HCT116 (cell line): ENCODE measurements around the gene C10orf62. TPM values are rescaled to one million over a fixed set of nuclear protein-coding genes. Genes with fewer than 3 reads are reported as not detected.
"Not testable (repeated sequence)": the region's sequence is repeated elsewhere in the genome, so short reads cannot be mapped to it uniquely, and the experiment has no call there.

Experiments used
- ATAC-seq: fragments of 200-7000 bp; cut with Tn5 transposase; 2 replicates; pipeline ENCODE4 v1.9.1; 2020; ENCODE audit warnings: mild to moderate bottlenecking, moderate library complexity
- BruUV-seq: library from RNA; stranded (reverse); fragments of 400-500 nt; replicated peaks from 2 replicates; lab custom pipeline; 2021; lab: Mats Ljungman, UMichigan
- CTCF ChIA-PET: fragments of 300-600 bp; sonication (Branson Sonifier 250); formaldehyde crosslinking; loops from one replicate; lab custom pipeline; 2021; ENCODE audit warnings: antibody characterized with exemption; lab: Charles Lee
- POLR2A ChIA-PET: fragments of 300-600, 350-600 bp; sonication (Branson Sonifier 250); formaldehyde crosslinking; loops from one replicate; lab custom pipeline; 2021; ENCODE audit warnings: antibody characterized with exemption; lab: Charles Lee
- RAD21 ChIA-PET, 2 experiments: fragments of 300-600 bp; sonication (Branson Sonifier 250); formaldehyde crosslinking; loops; one replicate each; lab custom pipeline; 2023; ENCODE audit warnings: low total read pairs in 2 of 2; ENCODE audit not compliant: uncharacterized antibody in 2 of 2, unreplicated experiment in 2 of 2, low non-redundant PET in 1 of 2; lab: Charles Lee
- DNase-seq: peaks from one replicate; pipeline ENCODE4 v3.0.0-alpha.2; 2010; ENCODE audit warnings: low read depth, low spot score
- H2AFZ ChIP-seq: fragments of 200-600 bp; shearing (Covaris generic), sonication (generic); 2 replicates; pipeline ENCODE4 v1.6.1; 2017; ENCODE audit warnings: low read depth, mixed run types, mixed read lengths, antibody characterized with exemption, low read length; ENCODE audit not compliant: poor library complexity, severe bottlenecking
- H3K27ac ChIP-seq: 2 replicates; pipeline ENCODE4 v1.5.1; 2012; ENCODE audit warnings: low read depth, low read length
- H3K27me3 ChIP-seq: fragments of 200-600 bp; sonication (generic); 2 replicates; pipeline ENCODE4 v1.6.1; 2016; ENCODE audit warnings: mixed run types, low read length, mixed read lengths; ENCODE audit not compliant: insufficient read depth
- H3K36me3 ChIP-seq, 2 experiments: fragments of 200-500 bp in 1 of 2; fragments of 200-600 bp in 1 of 2; sonication (Bioruptor generic) in 1 of 2; sonication (generic) in 1 of 2; 2 replicates each; pipeline versions ENCODE4 v1.5.1 to v1.6.1; 2014 to 2016; ENCODE audit warnings: low read length in 2 of 2, inconsistent platforms in 1 of 2, mixed read lengths in 1 of 2, mixed run types in 1 of 2; ENCODE audit not compliant: insufficient read depth in 2 of 2, control insufficient read depth in 1 of 2
- H3K4me1 ChIP-seq, 2 experiments: fragments of 200-600 bp in 1 of 2; sonication (generic) in 1 of 2; 2 replicates each; pipeline versions ENCODE4 v1.5.1 to v1.6.1; 2012 to 2017; ENCODE audit warnings: low read length in 2 of 2, inconsistent platforms in 1 of 2, mild to moderate bottlenecking in 1 of 2, mixed read lengths in 1 of 2, mixed run types in 1 of 2, moderate library complexity in 1 of 2; ENCODE audit not compliant: insufficient read depth in 2 of 2, control insufficient read depth in 1 of 2
- H3K4me2 ChIP-seq: fragments of 200-600 bp; sonication (generic); 2 replicates; pipeline ENCODE4 v1.6.1; 2017; ENCODE audit warnings: mixed run types, low read length, mixed read lengths
- H3K4me3 ChIP-seq, 2 experiments: fragments of 200-600 bp in 1 of 2; sonication (generic) in 1 of 2; replicated peaks in 1 of 2; 2 replicates each; pipeline ENCODE4 v1.5.1; 2011 to 2016; ENCODE audit warnings: low read length in 2 of 2, control low read depth in 1 of 2, low read depth in 1 of 2, mild to moderate bottlenecking in 1 of 2, mixed read lengths in 1 of 2, mixed run types in 1 of 2
- H3K79me2 ChIP-seq: fragments of 200-600 bp; sonication (generic); 2 replicates; pipeline ENCODE4 v1.6.1; 2017; ENCODE audit warnings: mild to moderate bottlenecking, mixed run types, low read length, moderate library complexity, mixed read lengths; ENCODE audit not compliant: insufficient read depth
- H3K9ac ChIP-seq: fragments of 200-600 bp; sonication (generic); 2 replicates; pipeline ENCODE4 v1.6.1; 2016; ENCODE audit warnings: low read length, mixed read lengths
- H3K9me2 ChIP-seq: fragments of 200-600 bp; sonication (generic), shearing (Covaris generic); 2 replicates; pipeline ENCODE4 v1.6.1; 2017; ENCODE audit warnings: mixed run types, mild to moderate bottlenecking, moderate library complexity; ENCODE audit not compliant: insufficient read depth
- H3K9me3 ChIP-seq, 2 experiments: fragments of 200-500 bp in 1 of 2; fragments of 200-600 bp in 1 of 2; sonication (Bioruptor generic) in 1 of 2; sonication (generic) in 1 of 2; 2 replicates each; pipeline ENCODE4 v1.6.1; 2014 to 2017; ENCODE audit warnings: low read length in 2 of 2, mixed read lengths in 2 of 2, inconsistent platforms in 1 of 2, low read depth in 1 of 2, mild to moderate bottlenecking in 1 of 2, mixed run types in 1 of 2, moderate library complexity in 1 of 2; ENCODE audit not compliant: control insufficient read depth in 1 of 2, insufficient read depth in 1 of 2
- H4K20me1 ChIP-seq: fragments of 200-600 bp; sonication (generic), shearing (Covaris generic); 2 replicates; pipeline ENCODE4 v1.6.1; 2017; ENCODE audit warnings: mixed run types, mild to moderate bottlenecking, moderate library complexity; ENCODE audit not compliant: insufficient read depth
- CEBPB ChIP-seq: IDR thresholded peaks from 2 replicates; pipeline ENCODE4 v1.6.1; 2012; ENCODE audit warnings: low read depth
- EGR1 ChIP-seq: IDR thresholded peaks from 2 replicates; pipeline ENCODE4 v1.6.1; 2012; ENCODE audit warnings: low read depth
- ELF1 ChIP-seq: IDR thresholded peaks from 2 replicates; pipeline ENCODE4 v1.6.1; 2012; ENCODE audit warnings: low read depth, borderline replicate concordance
- EZH2 ChIP-seq: fragments of 200-600 bp; sonication (generic); IDR thresholded peaks from 2 replicates; pipeline ENCODE4 v1.6.1; 2017; ENCODE audit warnings: antibody characterized with exemption, mixed run types
- JUND ChIP-seq: IDR thresholded peaks from 2 replicates; pipeline ENCODE4 v1.6.1; 2012
- RAD21 ChIP-seq: IDR thresholded peaks from 2 replicates; pipeline ENCODE4 v1.6.1; 2012; ENCODE audit warnings: low read depth, mild to moderate bottlenecking
- SIN3A ChIP-seq: IDR thresholded peaks from 2 replicates; pipeline ENCODE4 v1.6.1; 2012; ENCODE audit warnings: low read depth
- SP1 ChIP-seq: IDR thresholded peaks from 2 replicates; pipeline ENCODE4 v1.6.1; 2012; ENCODE audit warnings: low read depth
- TCF7L2 ChIP-seq: IDR thresholded peaks from 2 replicates; pipeline ENCODE4 v1.7.0; 2011; ENCODE audit warnings: borderline replicate concordance, inconsistent platforms; ENCODE audit not compliant: insufficient read depth, insufficient read length; ENCODE audit errors: extremely low read depth
- intact Hi-C: fragments of 100-400 bp; cut with micrococcal nuclease; formaldehyde crosslinking; loops from 2 replicates; pipeline ENCODE4 v1.10.0; 2022
- total RNA-seq: library from RNA; stranded (reverse); gene quantifications from one replicate; pipeline ENCODE4 v1.2.1, GENCODE V29; 2021; ENCODE audit not compliant: unreplicated experiment
- TF ChIP-seq, protein P1 (sequence below): IDR thresholded peaks from 2 replicates; pipeline ENCODE4 v1.6.1; 2011; ENCODE audit warnings: mild to moderate bottlenecking, low read length, moderate library complexity; ENCODE audit not compliant: insufficient replicate concordance; ENCODE audit errors: extremely low read depth
- TF ChIP-seq, protein P2 (sequence below), 3 experiments: fragments of 200-600 bp in 1 of 3; sonication (generic) in 1 of 3; IDR thresholded peaks in 2 of 3; conservative IDR thresholded peaks in 1 of 3; 2 replicates each; pipeline ENCODE4 v1.5.1; 2012 to 2017; ENCODE audit warnings: low read depth in 2 of 3, low read length in 2 of 3, antibody characterized with exemption in 1 of 3, borderline replicate concordance in 1 of 3, control low read depth in 1 of 3, mild to moderate bottlenecking in 1 of 3, mixed read lengths in 1 of 3, mixed run types in 1 of 3, moderate library complexity in 1 of 3; ENCODE audit not compliant: insufficient read depth in 1 of 3
- TF ChIP-seq, protein P3 (sequence below): IDR thresholded peaks from 2 replicates; pipeline ENCODE4 v1.6.1; 2012

The C10orf62 gene
- total RNA-seq, 1 experiment from 2014 or later = 0.32 TPM

GRCh38 chr10:97575127-97575668 lies 14.3 kb upstream of the C10orf62 start:
- H3K36me3 ChIP-seq = no peaks in the 10 kb centered on the region
- intact Hi-C loops = loop anchor here (2.0 kb wide), 1 partner anchor 32 kb away; no protein-coding TSS in a partner anchor
- no TSS peak for BruUV-seq
- H3K79me2 ChIP-seq = no peaks in the 10 kb centered on the region
- ChIA-PET POLR2A (interaction anchor here (2.5 kb wide), 1 partner anchor 9 kb away, joined by 11 read pairs; the partner anchor contains the start of gene HOGA1), CTCF (interaction anchor here (0.7 to 1.8 kb wide), 4 partner anchors 21 to 472 kb away, joined by 3 to 7 read pairs (median 3); no protein-coding TSS in a partner anchor), RAD21 (interaction anchor here in 1 of 2 experiments (0.7 to 1.2 kb wide), 2 partner anchors 9 to 38 kb away, joined by 3 to 4 read pairs; no protein-coding TSS in a partner anchor)
- no peaks in the 10 kb centered on the region for H3K9me3 ChIP-seq
- no peaks in the 10 kb centered on the region for H4K20me1 ChIP-seq
- H3K9ac ChIP-seq = peak overlapping the region; percentile 47
- peaks cover 53 to 60% of the 10 kb centered on the region in 2 experiments for H3K4me1 ChIP-seq
- ATAC-seq (peak; percentile 31), DNase-seq (no peak)
- TF ChIP-seq EZH2 = no peak
- TF ChIP-seq, protein P1, sequence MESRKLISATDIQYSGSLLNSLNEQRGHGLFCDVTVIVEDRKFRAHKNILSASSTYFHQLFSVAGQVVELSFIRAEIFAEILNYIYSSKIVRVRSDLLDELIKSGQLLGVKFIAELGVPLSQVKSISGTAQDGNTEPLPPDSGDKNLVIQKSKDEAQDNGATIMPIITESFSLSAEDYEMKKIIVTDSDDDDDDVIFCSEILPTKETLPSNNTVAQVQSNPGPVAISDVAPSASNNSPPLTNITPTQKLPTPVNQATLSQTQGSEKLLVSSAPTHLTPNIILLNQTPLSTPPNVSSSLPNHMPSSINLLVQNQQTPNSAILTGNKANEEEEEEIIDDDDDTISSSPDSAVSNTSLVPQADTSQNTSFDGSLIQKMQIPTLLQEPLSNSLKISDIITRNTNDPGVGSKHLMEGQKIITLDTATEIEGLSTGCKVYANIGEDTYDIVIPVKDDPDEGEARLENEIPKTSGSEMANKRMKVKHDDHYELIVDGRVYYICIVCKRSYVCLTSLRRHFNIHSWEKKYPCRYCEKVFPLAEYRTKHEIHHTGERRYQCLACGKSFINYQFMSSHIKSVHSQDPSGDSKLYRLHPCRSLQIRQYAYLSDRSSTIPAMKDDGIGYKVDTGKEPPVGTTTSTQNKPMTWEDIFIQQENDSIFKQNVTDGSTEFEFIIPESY = no peak
- TF ChIP-seq, protein P2, sequence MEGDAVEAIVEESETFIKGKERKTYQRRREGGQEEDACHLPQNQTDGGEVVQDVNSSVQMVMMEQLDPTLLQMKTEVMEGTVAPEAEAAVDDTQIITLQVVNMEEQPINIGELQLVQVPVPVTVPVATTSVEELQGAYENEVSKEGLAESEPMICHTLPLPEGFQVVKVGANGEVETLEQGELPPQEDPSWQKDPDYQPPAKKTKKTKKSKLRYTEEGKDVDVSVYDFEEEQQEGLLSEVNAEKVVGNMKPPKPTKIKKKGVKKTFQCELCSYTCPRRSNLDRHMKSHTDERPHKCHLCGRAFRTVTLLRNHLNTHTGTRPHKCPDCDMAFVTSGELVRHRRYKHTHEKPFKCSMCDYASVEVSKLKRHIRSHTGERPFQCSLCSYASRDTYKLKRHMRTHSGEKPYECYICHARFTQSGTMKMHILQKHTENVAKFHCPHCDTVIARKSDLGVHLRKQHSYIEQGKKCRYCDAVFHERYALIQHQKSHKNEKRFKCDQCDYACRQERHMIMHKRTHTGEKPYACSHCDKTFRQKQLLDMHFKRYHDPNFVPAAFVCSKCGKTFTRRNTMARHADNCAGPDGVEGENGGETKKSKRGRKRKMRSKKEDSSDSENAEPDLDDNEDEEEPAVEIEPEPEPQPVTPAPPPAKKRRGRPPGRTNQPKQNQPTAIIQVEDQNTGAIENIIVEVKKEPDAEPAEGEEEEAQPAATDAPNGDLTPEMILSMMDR (IDR thresholded peaks at IDR 0.05 in 2 of 3, conservative IDR thresholded peaks at IDR 0.05 in 1 of 3; ENCODE audit: borderline replicate concordance in 1 of 3, insufficient read depth in 1 of 3, low read depth in 2 of 3, low read length in 2 of 3) = no peak
- no peak for TF ChIP-seq CEBPB
- no peak for TF ChIP-seq ELF1
- no peak for TF ChIP-seq RAD21
- no peak for TF ChIP-seq SP1
- TF ChIP-seq, protein P3, sequence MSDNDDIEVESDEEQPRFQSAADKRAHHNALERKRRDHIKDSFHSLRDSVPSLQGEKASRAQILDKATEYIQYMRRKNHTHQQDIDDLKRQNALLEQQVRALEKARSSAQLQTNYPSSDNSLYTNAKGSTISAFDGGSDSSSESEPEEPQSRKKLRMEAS = no peak
- no peak for TF ChIP-seq SIN3A
- TF ChIP-seq JUND = no peak
- no peak for TF ChIP-seq TCF7L2
- TF ChIP-seq EGR1 = no peak
- H3K4me3 ChIP-seq = peak overlapping the region in 1 of 2 experiments; percentile 44; a peak in 1 of 4 replicates
- peak overlapping the region; percentile 69 for H3K27ac ChIP-seq
- peak overlapping the region; percentile 76 for H3K4me2 ChIP-seq
- no peaks in the 10 kb centered on the region for H3K27me3 ChIP-seq
- H3K9me2 ChIP-seq = no peaks in the 10 kb centered on the region
- H2AFZ ChIP-seq = no peak overlapping the region

- ATAC-seq, BruUV-seq, DNase-seq, H3K4me3 ChIP-seq, H3K79me2 ChIP-seq, H4K20me1 ChIP-seq, H3K4me2 ChIP-seq, H2AFZ ChIP-seq, H3K9ac ChIP-seq, intact Hi-C loops, H3K9me3 ChIP-seq, H3K27me3 ChIP-seq, H3K27ac ChIP-seq, H3K36me3 ChIP-seq, RAD21 ChIA-PET, H3K9me2 ChIP-seq: not testable (repeated sequence)
- POLR2A ChIA-PET = interaction anchor here (2.5 kb wide), 1 partner anchor 8 kb away, joined by 11 read pairs; the partner anchor contains the start of gene HOGA1
- peaks cover 43 to 48% of the 10 kb centered on the region in 2 experiments for H3K4me1 ChIP-seq
- CTCF ChIA-PET = interaction anchor here (0.7 to 1.2 kb wide), 2 partner anchors 23 to 176 kb away, joined by 3 read pairs; no protein-coding TSS in a partner anchor
Observed at GRCh38 chr10:97576487-97576886, 13.0 kb upstream of the C10orf62 start.
